Ishikawa (cell line): ENCODE results near the gene PRPF31.

Experiments used
- CEBPB ChIP-seq: IDR thresholded peaks from 2 replicates; pipeline ENCODE4 v1.6.1; 2012
- CREB1 ChIP-seq: IDR thresholded peaks from 2 replicates; pipeline ENCODE4 v1.6.1; 2012; ENCODE audit warnings: low read depth
- EGR1 ChIP-seq: IDR thresholded peaks from 2 replicates; pipeline ENCODE4 v1.6.1; 2012
- EP300 ChIP-seq: IDR thresholded peaks from 2 replicates; pipeline ENCODE4 v1.6.1; 2012; ENCODE audit warnings: borderline replicate concordance
- FOXM1 ChIP-seq: IDR thresholded peaks from 2 replicates; pipeline ENCODE4 v1.6.1; 2012; ENCODE audit warnings: low read depth, borderline replicate concordance
- NFIC ChIP-seq: IDR thresholded peaks from 2 replicates; pipeline ENCODE4 v1.6.1; 2012
- RAD21 ChIP-seq: IDR thresholded peaks from 2 replicates; pipeline ENCODE4 v1.6.1; 2012; ENCODE audit warnings: low read depth
- TCF12 ChIP-seq: IDR thresholded peaks from 2 replicates; pipeline ENCODE4 v1.6.1; 2012; ENCODE audit warnings: low read depth
- TEAD4 ChIP-seq: IDR thresholded peaks from 2 replicates; pipeline ENCODE4 v1.6.1; 2012
- YY1 ChIP-seq: IDR thresholded peaks from 2 replicates; pipeline ENCODE4 v1.6.1; 2012; ENCODE audit warnings: low read depth
- ZBTB7A ChIP-seq: IDR thresholded peaks from 2 replicates; pipeline ENCODE4 v1.6.1; 2012; ENCODE audit warnings: low read depth
- TF ChIP-seq, protein P1 (sequence below): IDR thresholded peaks from 2 replicates; pipeline ENCODE4 v1.6.1; 2012
- TF ChIP-seq, protein P2 (sequence below): IDR thresholded peaks from 2 replicates; pipeline ENCODE4 v1.6.1; 2012; ENCODE audit warnings: low read depth, mild to moderate bottlenecking

DNA sequence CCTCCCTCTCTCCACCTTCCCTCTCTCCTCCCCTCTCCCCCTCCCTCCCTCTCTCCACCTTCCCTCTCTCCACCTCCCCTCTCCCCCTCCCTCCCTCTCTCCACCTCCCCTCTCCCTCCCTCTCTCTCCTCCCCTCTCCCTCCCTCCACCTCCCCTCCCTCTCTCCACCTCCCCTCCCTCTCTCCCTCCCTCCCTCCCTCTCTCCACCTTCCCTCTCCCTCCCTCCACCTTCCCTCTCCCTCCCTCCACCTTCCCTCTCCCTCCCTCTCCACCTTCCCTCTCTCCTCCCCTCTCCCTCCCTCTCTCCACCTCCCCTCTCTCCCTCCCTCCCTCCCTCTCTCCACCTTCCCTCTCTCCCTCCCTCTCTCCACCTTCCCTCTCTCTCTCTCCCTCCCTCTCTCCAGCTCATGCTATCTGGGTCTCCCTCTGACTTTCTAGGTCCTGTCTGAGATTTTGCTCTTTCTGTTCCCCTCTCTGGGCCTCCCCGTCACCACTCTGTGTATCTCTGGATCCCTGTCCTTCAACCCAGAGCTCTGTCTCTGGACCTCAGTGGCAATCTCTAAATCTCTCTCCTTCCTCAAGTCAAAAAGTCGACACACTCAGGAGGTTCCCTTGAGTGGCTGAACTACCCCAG, 18.5 kb downstream of the PRPF31 start:
- TF ChIP-seq RAD21 (no peak), FOXM1 (no peak), CREB1 (no peak), EGR1 (no peak), TEAD4 (no peak), EP300 (no peak), CEBPB (no peak), NFIC (no peak), YY1 (no peak), ZBTB7A (no peak), TCF12 (no peak)
- TF ChIP-seq, protein P1, sequence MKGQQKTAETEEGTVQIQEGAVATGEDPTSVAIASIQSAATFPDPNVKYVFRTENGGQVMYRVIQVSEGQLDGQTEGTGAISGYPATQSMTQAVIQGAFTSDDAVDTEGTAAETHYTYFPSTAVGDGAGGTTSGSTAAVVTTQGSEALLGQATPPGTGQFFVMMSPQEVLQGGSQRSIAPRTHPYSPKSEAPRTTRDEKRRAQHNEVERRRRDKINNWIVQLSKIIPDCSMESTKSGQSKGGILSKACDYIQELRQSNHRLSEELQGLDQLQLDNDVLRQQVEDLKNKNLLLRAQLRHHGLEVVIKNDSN = no peak
- TF ChIP-seq, protein P2, sequence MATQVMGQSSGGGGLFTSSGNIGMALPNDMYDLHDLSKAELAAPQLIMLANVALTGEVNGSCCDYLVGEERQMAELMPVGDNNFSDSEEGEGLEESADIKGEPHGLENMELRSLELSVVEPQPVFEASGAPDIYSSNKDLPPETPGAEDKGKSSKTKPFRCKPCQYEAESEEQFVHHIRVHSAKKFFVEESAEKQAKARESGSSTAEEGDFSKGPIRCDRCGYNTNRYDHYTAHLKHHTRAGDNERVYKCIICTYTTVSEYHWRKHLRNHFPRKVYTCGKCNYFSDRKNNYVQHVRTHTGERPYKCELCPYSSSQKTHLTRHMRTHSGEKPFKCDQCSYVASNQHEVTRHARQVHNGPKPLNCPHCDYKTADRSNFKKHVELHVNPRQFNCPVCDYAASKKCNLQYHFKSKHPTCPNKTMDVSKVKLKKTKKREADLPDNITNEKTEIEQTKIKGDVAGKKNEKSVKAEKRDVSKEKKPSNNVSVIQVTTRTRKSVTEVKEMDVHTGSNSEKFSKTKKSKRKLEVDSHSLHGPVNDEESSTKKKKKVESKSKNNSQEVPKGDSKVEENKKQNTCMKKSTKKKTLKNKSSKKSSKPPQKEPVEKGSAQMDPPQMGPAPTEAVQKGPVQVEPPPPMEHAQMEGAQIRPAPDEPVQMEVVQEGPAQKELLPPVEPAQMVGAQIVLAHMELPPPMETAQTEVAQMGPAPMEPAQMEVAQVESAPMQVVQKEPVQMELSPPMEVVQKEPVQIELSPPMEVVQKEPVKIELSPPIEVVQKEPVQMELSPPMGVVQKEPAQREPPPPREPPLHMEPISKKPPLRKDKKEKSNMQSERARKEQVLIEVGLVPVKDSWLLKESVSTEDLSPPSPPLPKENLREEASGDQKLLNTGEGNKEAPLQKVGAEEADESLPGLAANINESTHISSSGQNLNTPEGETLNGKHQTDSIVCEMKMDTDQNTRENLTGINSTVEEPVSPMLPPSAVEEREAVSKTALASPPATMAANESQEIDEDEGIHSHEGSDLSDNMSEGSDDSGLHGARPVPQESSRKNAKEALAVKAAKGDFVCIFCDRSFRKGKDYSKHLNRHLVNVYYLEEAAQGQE = no peak
